ENCODE results near the gene ARFGAP1.

ARFGAP1 gene

DNA sequence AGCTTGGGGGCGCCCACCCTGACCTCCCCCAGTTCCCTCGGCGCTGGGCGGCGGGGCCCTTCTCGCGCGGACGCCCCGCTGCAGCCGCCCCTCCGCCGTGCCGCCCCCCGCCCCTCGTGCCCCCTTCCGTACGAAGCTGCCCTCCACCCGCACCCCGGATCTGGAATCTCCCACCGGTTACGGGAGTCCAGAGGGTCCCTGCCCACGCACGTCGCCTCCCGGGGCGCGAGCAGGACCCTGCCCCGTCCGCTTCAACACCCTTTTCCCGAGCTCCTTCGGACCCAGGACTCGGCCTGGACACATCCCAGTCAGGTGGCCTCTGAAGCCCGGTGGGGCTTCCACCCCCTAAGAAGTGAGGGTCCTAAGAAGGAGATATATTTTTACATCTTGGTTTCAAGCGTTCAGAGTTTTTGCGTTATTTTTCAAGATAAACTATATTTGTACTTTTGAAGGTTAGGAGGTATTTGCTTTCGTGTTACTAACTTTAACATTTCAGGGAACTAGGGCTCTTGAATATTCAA lies 506 bp downstream of the ARFGAP1 start:
- no peak for DNase-seq
- intact Hi-C loops (cut with DNase I), result no loop called here

DNA sequence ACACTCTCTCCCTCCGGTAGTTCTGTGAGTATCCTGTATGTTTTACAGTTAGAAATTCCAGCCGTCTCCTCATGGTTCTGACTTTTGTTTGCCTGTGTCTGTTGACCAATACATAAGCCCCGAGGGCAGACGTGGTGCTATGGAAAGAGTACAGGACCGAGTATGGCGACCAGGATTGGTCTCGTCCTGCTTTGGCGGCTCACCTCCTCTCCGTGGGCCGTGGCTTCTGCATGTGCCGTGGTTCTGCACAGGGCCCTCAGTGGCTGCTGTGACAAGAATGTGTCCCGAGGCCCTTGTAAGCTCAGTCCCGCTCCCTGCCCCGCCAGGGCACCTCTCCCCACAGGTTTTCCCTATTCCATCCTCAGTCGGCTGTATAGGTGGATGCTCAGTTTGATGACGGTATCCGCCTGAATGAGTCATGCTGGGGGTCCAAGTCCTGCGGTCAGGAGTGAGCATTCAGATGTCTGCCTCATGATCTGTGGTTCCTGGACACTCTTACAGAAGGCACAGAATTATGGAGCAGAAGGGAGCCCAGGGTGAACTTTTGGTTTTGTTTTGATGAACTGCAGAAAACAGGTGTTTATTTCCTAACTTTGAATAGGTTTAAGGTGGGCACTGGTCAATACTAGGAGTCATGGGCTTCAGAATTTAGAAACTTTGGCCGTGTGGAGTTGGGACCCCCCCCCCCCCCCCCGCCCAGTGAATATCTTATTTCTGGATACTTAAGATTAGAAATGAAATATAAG lies 1.2 kb downstream of the ARFGAP1 start:
- DNase-seq, result no peak
- intact Hi-C loops (cut with DNase I), result no loop called here

DNA sequence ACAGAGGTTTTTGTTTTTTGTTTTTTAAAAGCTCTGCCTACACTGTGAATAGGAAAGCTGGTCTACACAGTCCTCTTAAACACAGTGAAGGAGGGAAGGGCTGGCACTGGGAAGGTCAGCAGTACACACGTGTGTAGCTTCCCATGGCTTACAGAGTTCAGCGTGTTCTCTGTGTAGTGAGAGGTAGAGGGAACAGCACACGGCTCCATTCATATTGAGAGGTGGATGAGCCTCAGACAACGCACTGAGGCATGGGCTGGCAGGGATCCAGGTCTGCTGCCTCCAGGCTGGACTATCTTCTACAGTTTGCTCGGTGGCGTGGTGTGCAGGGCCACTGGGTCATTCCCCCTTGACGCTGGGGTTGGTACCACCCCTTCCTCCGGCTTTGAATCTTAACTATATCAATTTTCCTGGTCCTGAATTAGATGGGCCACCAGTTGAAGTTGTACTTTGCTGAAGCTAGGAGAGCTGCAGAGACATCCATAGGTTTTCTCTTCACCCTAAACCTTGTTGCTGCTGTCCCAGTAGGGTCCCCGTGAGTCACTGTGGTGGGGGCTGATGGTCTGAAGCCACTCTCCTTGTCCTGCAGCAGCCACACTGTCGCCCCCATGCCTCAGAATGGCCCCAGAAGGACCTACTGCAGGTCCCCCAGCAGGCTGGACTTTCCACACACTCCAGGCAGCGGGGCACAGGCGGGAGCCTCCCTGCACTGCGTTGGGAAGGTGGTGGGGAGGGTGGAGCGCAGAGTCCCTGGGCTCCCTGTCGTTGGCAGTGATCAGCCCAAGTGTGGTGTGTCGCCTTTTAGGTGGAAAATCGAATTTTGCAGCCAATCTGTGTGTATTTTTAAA lies 2.0 kb downstream of the ARFGAP1 start:
- intact Hi-C loops (cut with DNase I), result no loop called here
- DNase-seq, result no peak

DNA sequence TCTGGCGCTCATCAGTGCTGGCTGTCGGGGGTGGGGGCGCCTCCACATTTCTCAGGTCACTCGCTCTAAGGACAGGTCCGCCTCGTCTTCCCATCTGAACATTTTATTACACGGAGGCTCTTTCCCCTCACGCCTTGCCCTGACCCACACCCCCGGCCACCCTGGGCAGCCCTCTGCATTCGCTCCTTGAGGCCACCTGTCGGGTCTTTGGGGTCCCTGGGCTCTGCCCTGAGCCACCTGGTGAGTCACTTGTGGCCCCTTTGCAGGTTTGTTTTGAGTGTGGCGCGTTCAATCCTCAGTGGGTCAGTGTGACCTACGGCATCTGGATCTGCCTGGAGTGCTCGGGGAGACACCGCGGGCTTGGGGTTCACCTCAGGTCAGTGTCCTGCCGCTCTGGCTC lies 3.2 kb downstream of the ARFGAP1 start:
- DNase-seq, result no peak
- intact Hi-C loops (cut with DNase I), result no loop called here

DNA sequence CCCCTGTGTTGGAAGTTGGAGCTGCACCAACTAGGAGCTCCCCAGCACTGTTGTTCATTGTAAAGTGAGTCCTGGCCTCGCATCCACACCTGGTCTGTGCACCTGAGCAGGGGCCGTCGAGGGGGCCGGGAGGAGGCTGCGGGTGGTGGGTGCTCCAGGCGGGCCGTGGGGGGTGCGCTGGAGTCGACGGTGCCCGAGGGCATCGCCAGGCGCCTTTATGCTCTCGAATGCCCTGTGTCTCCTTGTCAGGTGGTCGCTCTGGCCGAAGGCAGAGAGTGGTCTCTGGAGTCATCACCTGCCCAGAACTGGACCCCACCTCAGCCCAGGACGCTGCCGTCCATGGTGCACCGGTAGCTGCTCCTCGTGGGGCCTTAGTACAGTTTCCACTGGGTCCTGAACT lies 4.3 kb downstream of the ARFGAP1 start:
- DNase-seq, result no peak
- intact Hi-C loops (cut with DNase I), result no loop called here

DNA sequence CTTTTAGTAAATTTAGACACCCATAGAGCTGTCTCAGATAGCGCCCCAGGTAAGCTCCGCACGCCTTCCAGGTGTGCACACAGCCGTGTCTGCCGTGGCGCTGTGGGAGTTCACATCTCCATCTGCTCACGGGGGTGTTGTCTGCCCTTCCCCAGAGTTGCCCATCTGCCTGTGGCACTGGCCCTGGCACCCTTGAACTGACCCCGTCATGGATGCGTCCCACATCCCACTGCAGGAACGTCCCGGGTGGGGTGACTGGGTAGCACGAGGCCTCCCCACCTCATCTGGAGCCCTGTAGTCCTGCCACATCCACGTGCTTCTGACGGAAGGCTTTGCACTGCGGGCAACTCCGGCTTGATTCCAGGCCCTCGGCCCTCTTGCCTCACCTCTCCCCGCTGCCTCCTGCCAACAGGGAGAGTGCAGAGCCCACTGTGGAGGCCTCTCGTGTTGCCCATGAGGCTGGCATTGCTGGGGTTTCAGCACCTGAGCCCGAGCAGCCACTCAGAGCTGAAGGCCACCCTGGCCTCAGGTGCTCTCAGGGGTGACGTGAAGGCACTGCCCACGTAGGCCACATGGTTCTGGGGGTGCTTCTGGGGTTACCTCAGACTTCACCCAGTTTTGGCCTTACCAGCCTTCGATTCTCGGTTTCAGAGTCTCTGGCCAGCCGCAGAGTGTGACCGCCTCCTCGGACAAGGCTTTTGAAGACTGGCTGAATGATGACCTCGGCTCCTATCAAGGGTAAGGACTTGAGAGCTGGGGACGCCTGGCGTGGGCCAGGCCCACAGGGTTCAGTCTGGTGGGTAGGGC lies 5.1 kb downstream of the ARFGAP1 start:
- DNase-seq, result no peak
- intact Hi-C loops (cut with DNase I), result no loop called here

DNA sequence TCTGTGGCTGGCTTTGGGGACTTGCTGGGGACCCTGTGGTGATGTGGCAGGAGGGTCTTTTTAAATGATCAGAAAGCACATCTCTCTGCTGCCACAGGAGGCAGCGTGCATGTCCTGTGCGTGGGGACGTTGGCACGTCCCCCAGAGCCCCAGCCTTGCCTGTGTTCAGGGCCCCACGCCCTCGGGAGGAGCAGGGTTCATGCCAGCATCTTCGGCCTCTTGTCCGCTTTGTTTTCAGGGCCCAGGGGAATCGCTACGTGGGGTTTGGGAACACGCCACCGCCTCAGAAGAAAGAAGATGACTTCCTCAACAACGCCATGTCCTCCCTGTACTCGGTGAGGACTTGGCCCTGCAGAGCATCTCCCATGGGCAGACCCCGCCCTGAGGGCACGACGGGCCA lies 6.0 kb downstream of the ARFGAP1 start:
- intact Hi-C loops (cut with DNase I), result no loop called here

DNA sequence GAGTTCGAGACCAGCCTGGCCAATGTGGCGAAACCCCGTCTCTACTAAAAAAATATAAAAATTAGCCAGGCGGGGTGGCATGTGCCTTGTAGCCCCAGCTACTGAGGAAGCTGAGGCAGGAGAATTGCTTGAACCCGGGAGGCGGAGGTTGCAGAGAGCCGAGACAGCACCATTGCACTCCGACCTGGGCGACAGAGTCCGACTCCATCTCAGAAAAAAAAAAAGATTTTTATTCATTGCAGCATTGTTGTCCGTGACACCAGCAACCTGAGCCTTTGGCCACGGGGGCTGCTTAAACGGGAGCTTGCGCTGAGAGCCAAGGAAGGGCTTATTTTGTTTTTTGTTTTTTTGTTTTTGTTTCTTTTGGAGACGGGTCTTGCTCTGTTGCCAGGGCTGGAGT lies 7.3 kb downstream of the ARFGAP1 start:
- no peak for DNase-seq
- intact Hi-C loops (cut with DNase I), result no loop called here

More for the DNA sequence above, 6.0 kb downstream of the ARFGAP1 start:
- no peak for DNase-seq

DNA sequence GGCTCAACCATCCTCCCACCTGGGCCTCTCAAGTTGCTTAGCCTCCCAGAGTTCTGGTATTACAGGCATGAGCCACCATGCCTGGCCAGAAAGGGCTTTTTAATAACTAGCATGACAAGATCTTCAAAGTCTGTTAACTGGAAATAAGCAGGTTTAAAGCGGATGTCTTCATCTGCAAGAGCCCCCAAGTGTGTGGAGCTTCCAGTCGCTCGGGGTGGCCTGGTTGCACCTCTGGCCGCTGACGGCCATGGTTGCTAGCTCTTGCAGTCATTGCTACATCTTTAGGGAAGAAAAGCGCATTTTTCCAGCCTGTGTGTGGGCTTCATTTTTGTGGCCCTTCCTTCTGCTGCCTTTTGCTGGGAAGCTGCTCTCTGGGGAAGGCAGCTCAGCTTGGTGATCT lies 7.8 kb downstream of the ARFGAP1 start:
- intact Hi-C loops (cut with DNase I), result no loop called here

DNA sequence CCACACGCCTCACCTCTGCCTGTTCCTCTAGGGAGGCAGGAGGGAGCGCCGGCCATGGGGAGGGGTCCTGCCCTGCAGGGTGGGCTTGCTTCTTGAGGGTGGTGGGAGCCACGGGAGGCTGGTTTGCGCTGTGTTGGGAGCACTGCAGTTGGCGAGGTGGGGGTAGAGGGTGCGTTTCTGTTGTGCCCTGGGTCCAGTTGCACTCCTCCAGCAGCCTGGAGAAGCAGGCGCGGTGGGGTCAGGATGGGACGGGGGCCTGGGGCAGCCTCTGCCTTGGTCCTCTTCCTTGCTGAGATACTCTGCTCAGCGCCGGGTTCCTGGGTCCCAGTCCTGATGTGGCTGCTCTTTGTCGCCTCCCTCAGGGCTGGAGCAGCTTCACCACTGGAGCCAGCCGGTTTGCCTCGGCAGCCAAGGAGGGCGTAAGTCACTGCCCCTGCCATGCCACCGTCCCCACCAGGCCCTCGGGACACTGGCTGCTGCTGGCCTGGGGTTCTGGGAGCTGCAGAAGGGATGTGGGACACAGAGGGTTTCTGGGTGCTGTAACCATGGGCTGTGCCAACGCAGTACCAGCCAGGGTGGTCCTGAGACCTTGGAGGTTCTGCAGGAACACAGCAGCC lies 8.4 kb downstream of the ARFGAP1 start:
- intact Hi-C loops (cut with DNase I), result no loop called here
- DNase-seq, result no peak

More for the DNA sequence above, 7.8 kb downstream of the ARFGAP1 start:
- no peak for DNase-seq

DNA sequence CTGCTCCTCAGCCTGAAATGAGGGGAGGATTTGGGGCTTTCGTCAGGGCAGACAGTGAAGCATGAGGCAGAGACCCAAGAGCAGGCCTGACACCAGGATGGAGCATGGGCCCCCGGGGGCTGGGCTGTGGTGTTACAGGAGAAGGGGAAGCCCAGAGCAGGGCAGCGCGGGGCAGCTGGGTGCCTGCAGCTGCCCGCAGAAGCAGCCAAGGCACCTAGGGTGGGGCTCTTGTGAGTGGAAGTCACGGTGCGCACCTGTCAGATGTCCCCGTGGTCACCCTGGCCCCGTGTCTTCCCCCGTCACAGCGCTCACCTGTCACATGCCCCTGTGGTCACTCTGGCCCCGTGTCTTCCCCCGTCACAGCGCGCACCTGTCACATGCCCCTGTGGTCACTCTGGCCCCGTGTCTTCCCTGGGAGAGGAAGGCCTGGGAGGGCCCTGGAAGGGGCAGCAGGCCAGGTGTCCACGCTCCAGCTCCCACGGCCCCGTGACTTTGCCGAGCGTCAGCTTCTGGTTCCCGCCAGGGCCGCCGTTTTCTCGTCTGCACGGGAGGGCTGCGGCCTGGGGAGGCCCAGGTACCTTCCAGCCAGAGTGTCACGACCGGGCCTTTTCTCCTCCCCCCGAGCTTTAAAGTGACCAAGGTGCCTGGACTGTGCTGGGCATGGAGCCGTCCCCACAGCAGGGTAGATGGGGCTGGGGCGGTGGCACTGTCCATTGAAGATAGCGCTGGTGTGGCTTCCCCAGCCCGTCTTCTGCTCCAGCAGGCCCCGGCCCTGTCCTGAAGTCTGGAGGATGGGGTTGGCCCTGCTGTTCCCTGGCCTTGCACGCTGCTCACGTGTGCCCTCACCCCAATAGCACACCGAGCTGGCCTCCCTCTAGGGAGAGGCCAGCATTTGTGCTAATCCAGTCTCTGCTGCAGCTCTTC lies 9.4 kb downstream of the ARFGAP1 start:
- intact Hi-C loops (cut with DNase I), result no loop called here
- no peak for DNase-seq

DNA sequence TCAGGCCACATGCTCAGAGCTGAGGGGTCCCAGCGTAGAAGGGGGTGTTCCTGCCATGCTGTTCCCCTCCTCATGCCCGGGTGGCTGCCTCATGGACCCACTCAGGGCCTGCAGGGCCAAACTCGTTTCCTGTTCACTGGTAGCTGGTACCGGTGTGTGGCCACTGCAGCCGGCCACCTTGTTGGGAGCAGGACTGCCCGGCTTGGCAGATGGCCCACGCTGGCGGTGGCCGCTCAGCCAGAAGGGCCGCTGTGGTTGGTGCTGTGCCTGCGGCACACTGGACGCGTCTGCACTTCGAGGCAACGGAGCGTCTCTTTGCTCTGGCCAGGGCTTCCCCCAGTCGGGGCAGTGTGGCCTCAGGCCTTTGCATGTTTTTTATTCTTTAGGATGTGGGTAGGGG lies 10.3 kb downstream of the ARFGAP1 start:
- no peak for DNase-seq
- intact Hi-C loops (cut with DNase I), result no loop called here

DNA sequence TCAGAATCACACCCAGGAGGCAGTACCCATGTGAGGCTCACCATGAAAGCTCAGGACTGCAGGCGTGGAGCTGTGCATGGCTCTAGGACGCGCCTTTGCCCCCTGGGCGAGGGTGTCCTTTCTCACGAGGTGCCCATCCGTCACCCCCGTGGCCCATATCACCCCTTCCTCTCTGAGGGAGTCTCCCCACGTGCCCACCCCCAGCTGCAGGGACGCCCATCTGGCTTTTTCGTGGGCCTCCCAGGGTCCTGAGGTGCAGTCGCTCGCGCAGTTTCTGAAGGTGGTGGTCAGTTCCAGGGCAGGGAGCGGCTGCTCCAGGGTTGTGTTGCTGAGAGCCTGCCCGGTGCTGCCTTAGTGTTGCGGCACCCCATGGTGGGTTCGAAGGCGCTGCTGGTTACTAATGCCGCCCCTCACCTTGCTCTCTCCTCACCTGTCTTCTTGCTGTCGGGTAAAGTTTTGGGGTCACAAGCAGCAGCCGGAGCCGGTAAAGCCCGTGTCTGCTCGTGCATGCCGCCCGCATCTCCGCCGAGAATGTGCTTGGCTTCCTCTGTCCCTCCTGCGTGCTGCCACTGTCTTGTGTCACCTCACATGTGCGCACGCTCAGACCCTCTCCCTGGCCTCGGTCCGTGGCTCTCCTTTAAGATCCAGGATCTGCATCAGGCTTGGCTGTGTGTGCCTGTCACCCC lies 10.9 kb downstream of the ARFGAP1 start:
- no peak for DNase-seq
- intact Hi-C loops (cut with DNase I), result no loop called here

DNA sequence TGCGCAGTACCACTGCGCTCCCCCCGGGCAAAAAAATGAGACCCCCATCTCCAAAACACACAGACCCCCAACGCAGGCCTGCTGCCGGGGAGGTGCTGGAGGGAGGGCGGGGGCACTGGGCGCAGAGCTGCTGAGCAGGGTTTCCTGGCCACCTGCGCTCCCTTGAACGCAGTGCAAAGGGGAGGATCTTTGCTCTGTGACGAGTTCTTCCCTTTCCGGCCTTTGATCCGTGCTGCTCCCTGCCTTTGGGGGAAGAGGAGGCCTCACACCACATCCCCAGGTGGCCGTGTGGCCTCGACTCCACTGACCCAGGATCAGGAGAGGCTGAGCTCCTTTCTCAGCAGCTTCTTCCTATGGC lies 11.4 kb downstream of the ARFGAP1 start:
- no peak for DNase-seq
- intact Hi-C loops (cut with DNase I), result no loop called here

DNA sequence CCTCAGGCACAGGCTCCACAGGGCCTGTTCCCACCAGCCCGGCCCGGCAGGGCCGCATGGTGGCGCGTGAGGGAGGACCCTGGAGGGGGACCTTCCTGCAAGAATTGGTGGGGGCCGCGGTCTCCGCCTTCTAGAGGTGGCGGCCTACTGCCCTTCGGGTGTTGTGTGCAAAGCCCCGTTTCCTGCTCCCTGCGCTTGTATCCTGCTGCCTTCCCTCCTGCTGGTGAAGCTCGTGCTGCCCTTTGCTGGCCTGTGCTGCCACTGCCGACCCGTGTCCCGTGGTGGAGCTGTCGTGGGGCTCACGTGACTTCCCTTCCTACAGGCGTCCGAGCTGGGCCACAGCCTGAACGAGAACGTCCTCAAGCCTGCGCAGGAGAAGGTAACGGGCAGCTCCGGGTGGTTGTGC lies 11.9 kb downstream of the ARFGAP1 start:
- intact Hi-C loops (cut with DNase I), result no loop called here
- DNase-seq, result no peak

DNA sequence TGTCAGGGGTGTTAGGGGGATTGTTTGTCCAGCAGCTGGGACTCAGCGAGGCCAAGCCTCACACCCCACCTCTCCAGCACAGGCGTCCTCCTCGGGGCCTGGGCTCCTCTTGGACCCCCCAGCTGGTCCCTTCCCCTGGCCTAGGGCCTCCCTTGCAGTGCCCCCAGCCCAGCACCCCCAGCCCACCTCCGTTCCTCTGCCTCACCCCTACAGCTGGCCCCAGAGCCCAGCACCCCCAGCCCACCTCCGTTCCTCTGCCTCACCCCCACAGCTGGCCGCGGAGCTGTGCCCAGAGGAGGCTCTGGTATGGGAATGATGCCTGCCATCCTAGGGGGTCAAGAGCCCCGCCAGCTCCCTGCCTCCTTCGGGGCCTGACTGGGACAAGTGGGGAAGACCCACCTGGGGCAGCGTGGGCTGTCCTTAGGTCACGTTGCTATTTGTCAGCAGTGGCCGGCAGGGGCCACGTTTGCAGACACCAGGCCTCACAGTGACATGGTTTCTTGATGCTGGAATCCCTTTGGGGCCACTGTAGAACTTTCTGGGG lies 12.4 kb downstream of the ARFGAP1 start:
- intact Hi-C loops (cut with DNase I), result no loop called here
- DNase-seq, result no peak
